NCI-H146 treated with DMSO at 0.1 percent for 48 hours (cell line): ENCODE data around the gene MYH16.
"Not testable (repeated sequence)": the region's sequence is repeated elsewhere in the genome, so short reads cannot be mapped to it uniquely, and the experiment has no call there.

ENCODE experiments used
- DNase-seq: peaks from one replicate; lab custom pipeline; 2025; ENCODE audit not compliant: unreplicated experiment; lab: John Stamatoyannopoulos, UW

Gene MYH16

DNA sequence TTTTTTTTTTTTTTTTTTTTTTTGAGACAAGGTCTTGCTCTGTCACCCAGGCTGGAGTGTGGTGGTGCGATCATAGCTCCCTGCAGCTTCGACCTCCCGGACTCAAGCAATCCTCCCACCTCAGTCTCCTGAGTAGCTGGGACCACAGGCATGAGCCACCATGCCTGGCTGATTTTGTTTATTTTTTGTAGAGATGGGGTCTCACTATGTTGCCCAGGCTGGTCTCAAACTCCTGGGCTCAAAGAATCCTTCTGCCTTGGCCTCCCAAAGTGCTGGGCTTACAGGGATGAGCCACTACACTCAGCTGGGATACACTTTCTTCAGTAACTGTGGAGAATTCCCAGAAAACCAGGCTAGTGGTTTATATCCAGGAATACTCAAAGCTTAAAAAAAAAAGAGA is 78.0 kb downstream of the MYH16 start:
- not testable (repeated sequence) for DNase-seq

DNA sequence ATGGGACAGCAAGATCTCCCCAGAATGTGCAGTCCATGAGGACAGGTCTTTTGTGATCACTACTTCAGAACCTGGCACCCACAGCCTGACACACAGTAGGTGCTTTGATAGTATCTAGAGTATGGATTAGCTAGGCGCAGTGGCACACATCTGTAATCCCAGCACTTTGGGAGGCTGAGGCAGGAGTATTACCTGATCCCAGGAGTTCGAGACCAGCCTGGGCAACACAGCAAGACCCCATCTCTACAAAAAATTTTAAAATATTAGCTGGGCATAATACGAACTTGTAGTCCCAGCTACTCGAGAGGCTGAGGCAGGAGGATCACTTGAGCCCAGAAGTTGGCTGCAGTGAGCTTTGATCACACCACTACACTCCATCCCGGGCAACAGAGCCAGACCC is 79.6 kb downstream of the MYH16 start:
- no peak for DNase-seq

DNA sequence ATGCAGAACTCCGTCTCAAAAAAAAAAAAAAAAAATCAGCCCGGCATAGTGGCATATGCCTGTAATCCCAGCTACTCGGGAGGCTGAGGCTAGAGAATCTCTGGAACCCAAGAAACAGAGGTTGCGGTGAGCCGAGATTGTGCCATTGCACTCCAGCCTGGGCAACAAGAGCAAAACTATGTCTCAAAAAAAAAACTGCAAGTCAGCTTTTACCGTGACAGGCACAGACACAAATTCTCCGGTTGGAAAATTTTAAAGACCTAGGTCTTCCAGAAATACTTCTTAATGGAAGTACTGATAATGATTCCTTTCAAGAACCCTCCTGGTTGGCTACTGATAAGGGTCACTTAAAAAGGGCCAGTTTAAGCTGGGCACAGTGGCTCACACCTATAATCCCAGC is 82.5 kb downstream of the MYH16 start:
- DNase-seq, result no peak

DNA sequence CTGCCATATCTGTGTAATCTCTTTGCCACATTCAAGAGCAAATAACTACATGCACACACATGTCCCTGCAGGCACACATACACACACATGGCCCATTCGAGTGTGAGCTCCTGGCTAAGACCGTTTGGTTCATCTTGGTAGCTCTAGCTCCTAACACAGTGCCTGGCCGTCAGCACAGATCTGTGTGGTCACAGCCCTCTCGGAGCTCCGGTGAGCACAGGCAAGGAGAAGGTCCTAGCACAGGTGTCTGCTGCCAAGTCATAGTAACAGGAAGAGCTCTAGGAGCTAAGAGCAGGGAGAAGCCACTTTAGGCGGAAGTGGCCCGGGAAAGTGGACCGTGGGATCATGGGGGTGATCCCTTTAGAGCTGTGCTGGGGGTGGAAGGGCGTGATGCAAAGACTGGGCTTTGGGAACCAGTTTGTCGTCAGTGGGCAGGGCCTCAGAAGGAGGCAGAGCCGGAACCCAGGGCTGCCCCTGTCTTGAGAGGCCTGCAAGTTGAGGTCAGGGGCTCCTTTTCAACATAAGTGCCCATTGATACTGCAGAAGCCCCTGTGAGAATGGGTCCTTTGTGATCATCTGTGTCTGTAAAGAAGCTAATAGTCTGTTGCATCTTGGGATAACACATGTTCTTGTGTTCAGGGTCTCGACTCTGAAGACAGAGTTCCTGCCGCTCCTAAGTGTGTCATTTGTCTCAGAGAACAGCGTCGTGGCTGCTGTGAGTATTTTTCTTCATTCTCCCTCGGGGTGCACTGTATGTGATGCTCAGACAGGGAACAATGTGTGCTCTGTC is 85.3 kb downstream of the MYH16 start:
- no peak for DNase-seq

DNA sequence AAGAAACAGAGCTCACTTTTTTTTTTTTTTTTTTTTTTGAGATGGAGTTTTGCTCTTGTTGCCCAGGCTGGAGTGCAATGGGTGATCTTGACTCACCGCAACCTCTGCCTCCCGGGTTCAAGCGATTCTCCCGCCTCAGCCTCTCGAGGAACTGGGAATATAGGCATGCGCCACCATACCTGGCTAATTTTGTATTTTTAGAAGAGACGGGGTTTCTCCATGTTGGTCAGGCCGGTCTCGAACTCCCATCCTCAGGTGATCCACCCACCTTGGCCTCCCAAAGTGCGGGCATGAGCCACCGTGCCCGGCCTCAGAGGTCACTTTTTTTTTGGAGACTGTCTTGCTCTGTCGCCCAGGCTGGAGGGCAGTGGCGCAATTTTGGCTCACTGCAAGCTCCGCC is 85.9 kb downstream of the MYH16 start:
- not testable (repeated sequence) for DNase-seq

DNA sequence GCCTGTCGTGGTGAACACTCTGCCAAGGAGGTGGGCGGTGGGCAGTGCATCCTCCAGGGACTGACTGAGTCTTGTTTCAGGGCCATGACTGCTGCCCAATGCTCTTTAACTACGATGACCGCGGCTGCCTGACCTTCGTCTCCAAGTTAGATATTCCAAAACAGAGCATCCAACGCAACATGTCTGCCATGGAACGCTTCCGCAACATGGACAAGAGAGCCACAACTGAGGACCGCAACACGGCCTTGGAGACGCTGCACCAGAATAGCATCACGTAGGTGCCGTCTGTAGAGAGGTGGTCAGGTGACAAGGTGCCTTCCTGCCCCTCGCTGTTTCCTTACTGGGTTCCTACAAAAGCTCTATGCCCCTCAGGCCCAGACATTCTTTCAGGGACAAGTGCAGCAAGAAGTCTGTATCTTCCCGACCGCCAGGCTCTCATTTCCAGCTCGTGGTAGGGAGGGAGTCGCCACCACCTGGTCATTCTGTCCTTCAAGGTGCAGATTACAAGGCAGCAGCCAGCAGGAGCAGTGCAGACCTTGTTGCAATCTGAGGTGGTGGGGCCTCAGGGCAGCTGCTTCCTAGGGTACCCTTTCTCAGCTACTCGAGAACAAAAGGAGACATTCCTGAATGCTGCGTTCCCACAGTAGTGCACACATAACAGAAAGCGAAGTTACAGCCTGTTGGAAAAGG is 87.0 kb downstream of the MYH16 start:
- DNase-seq, result no peak
